IMR-90 (cell line): ENCODE results near the gene PFKFB1. TPM values are rescaled to one million over a fixed set of nuclear protein-coding genes. Genes with fewer than 3 reads are reported as not detected.

Experiments
- ATAC-seq: fragments of 200-7000 bp; cut with Tn5 transposase; 2 replicates; pipeline ENCODE4 v1.9.1; 2020; ENCODE audit warnings: low read depth, mild to moderate bottlenecking, moderate library complexity
- BruUV-seq: library from RNA; stranded (reverse); fragments of 400-500 nt; replicated peaks from 2 replicates; lab custom pipeline; 2021; lab: Mats Ljungman, UMichigan
- CTCF ChIA-PET: fragments of 300-600 bp; formaldehyde crosslinking; extraction: SDS; loops from one replicate; lab custom pipeline; 2021; ENCODE audit warnings: antibody characterized with exemption; lab: Yijun Ruan, JAX
- POLR2A ChIA-PET: fragments of 300-600 bp; sonication (Branson Sonifier 250); formaldehyde crosslinking; loops from one replicate; lab custom pipeline; 2022; ENCODE audit warnings: antibody characterized with exemption; ENCODE audit not compliant: unreplicated experiment; lab: Charles Lee
- DNase-seq: peaks from one replicate; pipeline ENCODE4 v3.0.0; 2013
- H2AFZ ChIP-seq: replicated peaks from 2 replicates; pipeline ENCODE3; 2013; ENCODE audit warnings: low read length, mild to moderate bottlenecking; ENCODE audit not compliant: poor library complexity
- H2AK5ac ChIP-seq: 2 replicates; pipeline ENCODE4 v1.6.1; 2013; ENCODE audit warnings: low read depth, low read length, inconsistent platforms
- H2AK9ac ChIP-seq: replicated peaks from 2 replicates; pipeline ENCODE3; 2013; ENCODE audit warnings: mild to moderate bottlenecking, low read depth, low read length, moderate library complexity; ENCODE audit not compliant: poor library complexity
- H2BK120ac ChIP-seq: 2 replicates; pipeline ENCODE4 v1.6.1; 2013; ENCODE audit warnings: low read depth, low read length, inconsistent platforms
- H2BK15ac ChIP-seq: 3 replicates; pipeline ENCODE4 v1.6.1; 2013; ENCODE audit warnings: low read depth, low read length, inconsistent platforms
- H2BK20ac ChIP-seq: 2 replicates; pipeline ENCODE4 v1.6.1; 2013; ENCODE audit warnings: low read depth, mild to moderate bottlenecking, inconsistent platforms, low read length, moderate library complexity
- H2BK5ac ChIP-seq: 2 replicates; pipeline ENCODE4 v1.6.1; 2013; ENCODE audit warnings: mild to moderate bottlenecking, low read depth, low read length, inconsistent platforms; ENCODE audit not compliant: poor library complexity, severe bottlenecking
- H3K14ac ChIP-seq: replicated peaks from 2 replicates; pipeline ENCODE4 v1.6.1; 2013; ENCODE audit warnings: low read depth, low read length, inconsistent platforms
- H3K18ac ChIP-seq: 2 replicates; pipeline ENCODE4 v1.6.1; 2013; ENCODE audit warnings: low read depth, low read length, control low read depth
- H3K23ac ChIP-seq: 2 replicates; pipeline ENCODE4 v1.6.1; 2013; ENCODE audit warnings: low read depth, low read length, inconsistent platforms
- H3K27ac ChIP-seq: 2 replicates; pipeline ENCODE4 v1.5.1; 2013; ENCODE audit warnings: mild to moderate bottlenecking, control low read depth, low read length; ENCODE audit not compliant: insufficient read depth
- H3K27me3 ChIP-seq: 2 replicates; pipeline ENCODE4 v1.6.1; 2013; ENCODE audit warnings: low read length; ENCODE audit not compliant: control insufficient read depth, insufficient read depth
- H3K36me3 ChIP-seq: 2 replicates; pipeline ENCODE4 v1.6.1; 2013; ENCODE audit warnings: low read length, mixed read lengths; ENCODE audit not compliant: control insufficient read depth, insufficient read depth
- H3K4ac ChIP-seq: 2 replicates; pipeline ENCODE4 v1.6.1; 2013; ENCODE audit warnings: low read depth, low read length, inconsistent platforms
- H3K4me1 ChIP-seq: 2 replicates; pipeline ENCODE4 v1.6.1; 2013; ENCODE audit warnings: low read length, mixed read lengths; ENCODE audit not compliant: control insufficient read depth, insufficient read depth
- H3K4me2 ChIP-seq: 2 replicates; pipeline ENCODE4 v1.6.1; 2013; ENCODE audit warnings: low read depth, mild to moderate bottlenecking, control low read depth, low read length, moderate library complexity
- H3K4me3 ChIP-seq: 2 replicates; pipeline ENCODE4 v1.5.1; 2013; ENCODE audit warnings: low read depth, mild to moderate bottlenecking, control low read depth, low read length, moderate library complexity; ENCODE audit not compliant: insufficient read depth
- H3K56ac ChIP-seq: 2 replicates; pipeline ENCODE4 v1.6.1; 2013; ENCODE audit warnings: low read length, inconsistent platforms; ENCODE audit not compliant: insufficient read depth; ENCODE audit errors: extremely low read depth
- H3K79me1 ChIP-seq, 2 experiments: 2 replicates each; pipeline ENCODE4 v1.6.1; 2013; ENCODE audit warnings: low read length in 2 of 2, inconsistent platforms in 1 of 2, low read depth in 1 of 2
- H3K9ac ChIP-seq: 2 replicates; pipeline ENCODE4 v1.6.1; 2013; ENCODE audit warnings: low read depth, low read length, control low read depth
- H3K9me1 ChIP-seq: 2 replicates; pipeline ENCODE4 v1.6.1; 2013; ENCODE audit warnings: low read length, inconsistent platforms; ENCODE audit not compliant: insufficient read depth
- H3K9me3 ChIP-seq: 2 replicates; pipeline ENCODE4 v1.6.1; 2013; ENCODE audit warnings: low read length; ENCODE audit not compliant: control insufficient read depth, insufficient read depth
- H4K20me1 ChIP-seq: 2 replicates; pipeline ENCODE4 v1.6.1; 2013; ENCODE audit warnings: low read length, inconsistent platforms; ENCODE audit not compliant: insufficient read depth
- H4K5ac ChIP-seq: 2 replicates; pipeline ENCODE4 v1.6.1; 2013; ENCODE audit warnings: mild to moderate bottlenecking, low read depth, low read length, control low read depth
- H4K8ac ChIP-seq, 2 experiments: 2 replicates each; pipeline ENCODE4 v1.6.1; 2013; ENCODE audit warnings: low read depth in 2 of 2, low read length in 2 of 2, control low read depth in 1 of 2, inconsistent platforms in 1 of 2
- H4K91ac ChIP-seq: 2 replicates; pipeline ENCODE4 v1.6.1; 2013; ENCODE audit warnings: low read depth, low read length, inconsistent platforms; ENCODE audit not compliant: insufficient read depth
- CHD1 ChIP-seq: IDR thresholded peaks from 2 replicates; pipeline ENCODE4 v1.6.1; 2012; ENCODE audit warnings: low read depth, low read length, improper control_type of control experiment
- MAFK ChIP-seq: IDR thresholded peaks from 2 replicates; pipeline ENCODE4 v1.6.1; 2012; ENCODE audit warnings: low read depth, low read length, improper control_type of control experiment
- MAZ ChIP-seq: IDR thresholded peaks from 2 replicates; pipeline ENCODE4 v1.6.1; 2012; ENCODE audit warnings: low read depth, mild to moderate bottlenecking, low read length, improper control_type of control experiment, moderate library complexity, borderline replicate concordance
- MXI1 ChIP-seq: IDR thresholded peaks from 2 replicates; pipeline ENCODE4 v1.6.1; 2012; ENCODE audit warnings: low read depth, mild to moderate bottlenecking, low read length, moderate library complexity, borderline replicate concordance
- RFX5 ChIP-seq: IDR thresholded peaks from 2 replicates; pipeline ENCODE4 v1.8.0; 2012; ENCODE audit warnings: low read depth, mild to moderate bottlenecking, low read length, moderate library complexity
- SMC3 ChIP-seq: fragments of 150-350 bp; IDR thresholded peaks from 2 replicates; pipeline ENCODE4 v1.6.1; 2016; ENCODE audit warnings: low read depth, mild to moderate bottlenecking, antibody characterized with exemption, low read length, moderate library complexity
- USF2 ChIP-seq: fragments of 150-350 bp; IDR thresholded peaks from 2 replicates; pipeline ENCODE4 v1.6.1; 2017; ENCODE audit warnings: mild to moderate bottlenecking, antibody characterized with exemption, low read length, low read depth
- WGBS, 2 experiments: methylation state at CpG; one replicate each; pipeline versions ENCODE4 v1.1.5 to v1.1.7; 2013; ENCODE audit warnings: missing lambda C conversion rate in 2 of 2; ENCODE audit not compliant: insufficient read length in 1 of 2; ENCODE audit errors: extremely low coverage in 2 of 2; 5-methylcytosine and 5-hydroxymethylcytosine counted together
- dilution Hi-C: fragments of 300-500 bp; cut with HindIII; formaldehyde crosslinking; loops from one replicate; pipeline ENCODE4 v1.14.3; 2018; ENCODE audit warnings: low sequenced_read_pairs; ENCODE audit not compliant: unreplicated experiment
- in situ Hi-C: fragments of 300-500 bp; cut with MboI; formaldehyde crosslinking; loops from 3 replicates; pipeline ENCODE4 v1.14.3; 2019; ENCODE audit warnings: low sequenced_read_pairs, inconsistent platforms, mixed read lengths
- intact Hi-C: fragments of 100-400 bp; cut with micrococcal nuclease; formaldehyde crosslinking; loops from 2 replicates; pipeline ENCODE4 v1.10.0; 2022
- polyA plus RNA-seq, 3 experiments: library from polyadenylated mRNA; depleted of rRNA; stranded (reverse); fragments of >200 nt; gene quantifications; 2 replicates each; pipeline ENCODE4 v1.2.3, GENCODE V29; 2012; ENCODE audit warnings: low replicate concordance in 1 of 3
- total RNA-seq: library from RNA; depleted of rRNA; stranded (reverse); fragments of >200 nt; gene quantifications from 2 replicates; pipeline ENCODE4 v1.2.3, GENCODE V29; 2012

Gene PFKFB1
- total and polyA plus RNA-seq, 2 of the 4 experiments (the other 2 are of a cell fraction): under 0.01 to 0.15 TPM

- Histone ChIP-seq H2AFZ (no peak overlapping the region), H3K56ac (no peak overlapping the region), H2BK120ac (no peak overlapping the region), H3K23ac (no peak overlapping the region), H2BK5ac (no peak overlapping the region), H2BK15ac (no peak overlapping the region), H3K4me3 (no peak overlapping the region), H3K4me2 (no peak overlapping the region), H4K91ac (no peak overlapping the region), H3K9me3 (no peaks in the 10 kb centered on the region), H4K5ac (no peak overlapping the region), H2AK5ac (no peak overlapping the region), H3K14ac (no peak overlapping the region), H3K27ac (no peak overlapping the region), H3K18ac (no peak overlapping the region), H2BK20ac (no peak overlapping the region), H2AK9ac (no peak overlapping the region), H3K79me1 (no peaks in the 10 kb centered on the region), H3K36me3 (no peaks in the 10 kb centered on the region), H4K20me1 (no peaks in the 10 kb centered on the region), H4K8ac (no peak overlapping the region), H3K4ac (no peak overlapping the region), H3K4me1 (no peaks in the 10 kb centered on the region), H3K9ac (no peak overlapping the region), H3K27me3 (peaks cover 10% of the 10 kb centered on the region), H3K9me1 (no peaks in the 10 kb centered on the region)
- BruUV-seq: no TSS peak
- TF ChIP-seq MXI1: no peak
- no peak for TF ChIP-seq MAFK
- TF ChIP-seq CHD1: no peak
- TF ChIP-seq RFX5: no peak
- no peak for TF ChIP-seq MAZ
- no peak for TF ChIP-seq SMC3
- no peak for TF ChIP-seq USF2
- ChIA-PET POLR2A (no interaction called here), CTCF (no interaction called here)
- WGBS, 2 experiments: no CpG with 5 or more reads among the region's 4 CpGs
- intact Hi-C loops: no loop called here
- in situ Hi-C loops: no loop called here
- no peak for ATAC-seq
- dilution Hi-C loops: no loop called here
- DNase-seq: no peak
These were observed 34.1 kb upstream of the PFKFB1 start for GRCh38 chrX:55028040-55028439.
